Measurements from ENCODE around the gene NEURL1B. TPM values are rescaled to one million over a fixed set of nuclear protein-coding genes. Genes with fewer than 3 reads are reported as not detected.

Gene NEURL1B
- total and polyA plus RNA-seq, 4 donors = 1.5 to 10.0 (median 5.5) TPM

- WGBS = 87% methylated on average over 6 of the region's 6 CpGs
- no peak for DNase-seq (ENCODE audit: low spot score)
- Histone ChIP-seq H3K9me3 (ENCODE audit: control insufficient read depth in 4 of 4, low read length in 3 of 4) (no peaks in the 10 kb centered on the region), H3K36me3 (ENCODE audit: control insufficient read depth in 4 of 4, insufficient read depth in 3 of 4, low read depth in 1 of 4, low read length in 3 of 4) (no peaks in the 10 kb centered on the region), H3K4me3 (ENCODE audit: low read depth in 1 of 3, low read length in 3 of 3) (no peak overlapping the region), H3K27ac (ENCODE audit: low read depth in 1 of 2, low read length in 2 of 2) (no peak overlapping the region), H3K9ac (ENCODE audit: low read depth in 1 of 2, low read length in 2 of 2) (no peak overlapping the region), H3K4me1 (ENCODE audit: control insufficient read depth in 4 of 4, insufficient read depth in 4 of 4, low read length in 3 of 4) (peaks cover 3 to 18% (median 10%) of the 10 kb centered on the region in 4 donors), H3K27me3 (ENCODE audit: control insufficient read depth in 4 of 4, insufficient read depth in 4 of 4, low read length in 3 of 4) (no peaks in the 10 kb centered on the region)
- TF ChIP-seq GABPA (IDR thresholded peaks at IDR 0.05 in 1 of 2, conservative IDR thresholded peaks at IDR 0.05 in 1 of 2) = no peak
- no peak for TF ChIP-seq HNF4A (conservative IDR thresholded peaks at IDR 0.05)
- TF ChIP-seq CTCF (IDR thresholded peaks at IDR 0.05; ENCODE audit: low read depth, low read length, missing input control) = no peak
- no peak for TF ChIP-seq RAD21 (IDR thresholded peaks at IDR 0.05)
- no peak for TF ChIP-seq MAX (IDR thresholded peaks at IDR 0.05)
- no peak for TF ChIP-seq ZBTB33 (IDR thresholded peaks at IDR 0.05)
- no peak for TF ChIP-seq YY1 (IDR thresholded peaks at IDR 0.05)
- no peak for TF ChIP-seq RXRA (IDR thresholded peaks at IDR 0.05)
- TF ChIP-seq REST (IDR thresholded peaks at IDR 0.05) = no peak
- no peak for TF ChIP-seq JUND (IDR thresholded peaks at IDR 0.05)
- TF ChIP-seq ATF3 (IDR thresholded peaks at IDR 0.05) = no peak
- TF ChIP-seq TAF1 (conservative IDR thresholded peaks at IDR 0.05) = no peak
- TF ChIP-seq HNF4G (IDR thresholded peaks at IDR 0.05) = no peak
- TF ChIP-seq SP1 (IDR thresholded peaks at IDR 0.05) = no peak
Measured at GRCh38 chr5:172692451-172692850, 51.4 kb downstream of the NEURL1B start.

GRCh38 chr5:172692981-172693380, 51.9 kb downstream of the NEURL1B start:
- 66% methylated on average over 2 of the region's 2 CpGs for WGBS
- Histone ChIP-seq H3K4me3 (ENCODE audit: low read depth in 1 of 3, low read length in 3 of 3) (no peak overlapping the region), H3K9ac (ENCODE audit: low read depth in 1 of 2, low read length in 2 of 2) (no peak overlapping the region), H3K36me3 (ENCODE audit: control insufficient read depth in 4 of 4, insufficient read depth in 3 of 4, low read depth in 1 of 4, low read length in 3 of 4) (no peaks in the 10 kb centered on the region), H3K27ac (ENCODE audit: low read depth in 1 of 2, low read length in 2 of 2) (peak overlapping the region; percentile 37 to 49), H3K4me1 (ENCODE audit: control insufficient read depth in 4 of 4, insufficient read depth in 4 of 4, low read length in 3 of 4) (peaks cover 3 to 18% (median 11%) of the 10 kb centered on the region in 4 donors), H3K27me3 (ENCODE audit: control insufficient read depth in 4 of 4, insufficient read depth in 4 of 4, low read length in 3 of 4) (no peaks in the 10 kb centered on the region), H3K9me3 (ENCODE audit: control insufficient read depth in 4 of 4, low read length in 3 of 4) (no peaks in the 10 kb centered on the region)
- DNase-seq (ENCODE audit: low spot score) = no peak
- TF ChIP-seq EGR1 (IDR thresholded peaks at IDR 0.05; ENCODE audit: low read depth in 2 of 2) = no peak
- TF ChIP-seq RAD21 (IDR thresholded peaks at IDR 0.05) = no peak
- TF ChIP-seq NR2F2 (IDR thresholded peaks at IDR 0.05) = peak; percentile 35
- TF ChIP-seq FOXA1 (IDR thresholded peaks at IDR 0.05) = no peak
- peak; percentile 62 for TF ChIP-seq REST (IDR thresholded peaks at IDR 0.05)
- no peak for TF ChIP-seq SP1 (IDR thresholded peaks at IDR 0.05)
